Erythroblast (primary cell): Measurements from ENCODE around the gene SLC45A1.

Source experiments
- GATA1 ChIP-seq: IDR thresholded peaks from 2 replicates; pipeline ENCODE4 v1.6.1; 2011; ENCODE audit warnings: low read depth, mild to moderate bottlenecking, control low read depth, low read length, moderate library complexity
- POLR2A ChIP-seq: IDR thresholded peaks from 2 replicates; pipeline ENCODE4 v1.6.1; 2011; ENCODE audit warnings: mild to moderate bottlenecking, low read length

DNA sequence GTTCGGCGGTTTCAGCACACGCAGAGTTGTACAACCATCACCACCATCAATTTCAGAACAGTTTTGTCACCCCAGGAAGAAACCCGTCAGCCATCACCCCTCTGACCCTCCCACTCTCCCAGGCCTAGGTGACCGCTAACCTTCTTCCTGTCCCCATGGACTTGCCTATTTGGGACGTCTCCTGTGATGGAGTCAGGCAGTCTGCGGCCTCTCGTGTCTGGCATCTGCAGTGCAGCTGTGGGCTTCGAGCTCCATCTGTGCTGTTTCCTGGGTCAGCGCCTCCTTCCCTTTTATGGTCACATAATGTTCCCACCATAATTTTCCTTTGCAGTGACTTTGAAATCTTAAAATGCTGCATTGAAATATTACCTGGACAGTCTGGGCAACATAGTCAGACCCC, 24.4 kb downstream of the SLC45A1 start:
- TF ChIP-seq POLR2A: no peak
- TF ChIP-seq GATA1: no peak
